Superior temporal gyrus (tissue), 1 donor: Measurements from ENCODE around the gene GRAMD1B.

Experiments used
- DNase-seq: peaks from one replicate; pipeline ENCODE4 v3.0.0-alpha.2; 2016; ENCODE audit errors: extremely low spot score

The GRAMD1B gene

GRCh38 chr11:123532131-123532530 lies 102.1 kb downstream of the GRAMD1B start:
- no peak for DNase-seq

GRCh38 chr11:123535401-123535800 lies 105.3 kb downstream of the GRAMD1B start:
- no peak for DNase-seq

GRCh38 chr11:123536690-123537437 lies 106.8 kb downstream of the GRAMD1B start:
- no peak for DNase-seq

- no peak for DNase-seq
Measured at GRCh38 chr11:123537726-123538125, 107.7 kb downstream of the GRAMD1B start.

GRCh38 chr11:123543797-123544196 lies 113.7 kb downstream of the GRAMD1B start:
- no peak for DNase-seq

- peak; percentile 88 for DNase-seq
Measured at GRCh38 chr11:123544631-123545375, 114.7 kb downstream of the GRAMD1B start.

- no peak for DNase-seq
Measured at GRCh38 chr11:123545726-123546270, 115.7 kb downstream of the GRAMD1B start.

GRCh38 chr11:123546515-123546914 lies 116.4 kb downstream of the GRAMD1B start:
- no peak for DNase-seq

- no peak for DNase-seq
Measured at GRCh38 chr11:123547180-123547579, 117.1 kb downstream of the GRAMD1B start.

GRCh38 chr11:123548774-123549173 lies 118.7 kb downstream of the GRAMD1B start:
- no peak for DNase-seq

GRCh38 chr11:123549926-123550917 lies 120.2 kb downstream of the GRAMD1B start:
- no peak for DNase-seq

GRCh38 chr11:123551079-123551478 lies 121.0 kb downstream of the GRAMD1B start:
- no peak for DNase-seq

- DNase-seq, result no peak
Measured at GRCh38 chr11:123556633-123557032, 126.6 kb downstream of the GRAMD1B start.

GRCh38 chr11:123558536-123559315 lies 128.7 kb downstream of the GRAMD1B start:
- DNase-seq, result no peak

- DNase-seq, result no peak
Measured at GRCh38 chr11:123559523-123559955, 129.5 kb downstream of the GRAMD1B start.

GRCh38 chr11:123560006-123560405 lies 129.9 kb downstream of the GRAMD1B start:
- DNase-seq, result peak; percentile 78

GRCh38 chr11:123561431-123561800 lies 131.3 kb downstream of the GRAMD1B start:
- no peak for DNase-seq

GRCh38 chr11:123562158-123562557 lies 132.1 kb downstream of the GRAMD1B start:
- no peak for DNase-seq

- no peak for DNase-seq
Measured at GRCh38 chr11:123562829-123563228, 132.8 kb downstream of the GRAMD1B start.

GRCh38 chr11:123564221-123564620 lies 134.2 kb downstream of the GRAMD1B start:
- no peak for DNase-seq

- DNase-seq, result no peak
Measured at GRCh38 chr11:123566852-123567251, 136.8 kb downstream of the GRAMD1B start.
